NB4 (cell line): ENCODE data around the gene AJUBA.
"Not testable (repeated sequence)": the region's sequence is repeated elsewhere in the genome, so short reads cannot be mapped to it uniquely, and the experiment has no call there.

ENCODE experiments used
- DNase-seq: peaks from one replicate; pipeline ENCODE4 v3.0.0; 2010; ENCODE audit warnings: low read depth
- H3K4me3 ChIP-seq: one replicate; pipeline ENCODE4 v1.5.1; 2011; ENCODE audit warnings: mild to moderate bottlenecking, low read depth, low read length, moderate library complexity
- MYC ChIP-seq: IDR thresholded peaks from 2 replicates; pipeline ENCODE4 v1.6.1; 2011; ENCODE audit warnings: low read depth, low read length
- POLR2A ChIP-seq: IDR thresholded peaks from 2 replicates; pipeline ENCODE4 v1.6.1; 2011; ENCODE audit warnings: mild to moderate bottlenecking; ENCODE audit not compliant: insufficient read length; ENCODE audit errors: extremely low read depth
- TF ChIP-seq, protein P1 (sequence below): IDR thresholded peaks from 2 replicates; pipeline ENCODE4 v1.6.1; 2011; ENCODE audit warnings: low read depth, low read length
- TF ChIP-seq, protein P2 (sequence below): IDR thresholded peaks from one replicate; pipeline ENCODE4 v1.5.1; 2012; ENCODE audit warnings: low read depth, low read length

The AJUBA gene

DNA sequence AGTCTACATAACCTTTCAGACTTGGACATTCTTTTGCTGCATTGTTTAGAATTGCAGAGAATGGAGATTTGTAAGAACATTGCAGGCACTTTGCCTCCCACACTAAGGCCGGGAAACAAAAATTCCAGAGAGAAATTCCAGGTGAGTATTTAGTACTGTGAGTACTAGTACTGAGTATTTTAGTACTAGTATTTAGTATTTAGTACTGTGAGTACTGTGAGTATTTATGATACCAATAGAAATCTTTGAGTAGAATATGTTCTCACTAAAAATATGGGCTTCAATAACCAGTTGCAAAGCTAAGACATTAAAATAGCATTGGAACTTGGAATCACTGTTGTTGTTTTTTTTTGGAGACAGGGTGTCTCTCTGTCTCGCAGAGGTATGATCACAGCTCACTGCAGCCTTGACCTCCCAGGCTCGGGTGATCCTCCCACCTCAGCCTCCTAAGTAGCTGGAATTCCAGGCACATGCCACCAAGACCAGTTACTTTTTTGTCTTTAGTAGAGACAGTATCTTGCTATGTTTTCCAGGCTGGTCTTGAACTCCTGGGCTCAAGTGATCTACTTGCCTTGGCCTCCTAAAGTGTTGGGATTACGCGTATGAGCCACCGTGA lies 20.2 kb downstream of the AJUBA start:
- no peak overlapping the region for H3K4me3 ChIP-seq
- no peak for DNase-seq
- TF ChIP-seq POLR2A (no peak), MYC (no peak)
- TF ChIP-seq, protein P1, sequence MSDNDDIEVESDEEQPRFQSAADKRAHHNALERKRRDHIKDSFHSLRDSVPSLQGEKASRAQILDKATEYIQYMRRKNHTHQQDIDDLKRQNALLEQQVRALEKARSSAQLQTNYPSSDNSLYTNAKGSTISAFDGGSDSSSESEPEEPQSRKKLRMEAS: no peak
- TF ChIP-seq, protein P2, sequence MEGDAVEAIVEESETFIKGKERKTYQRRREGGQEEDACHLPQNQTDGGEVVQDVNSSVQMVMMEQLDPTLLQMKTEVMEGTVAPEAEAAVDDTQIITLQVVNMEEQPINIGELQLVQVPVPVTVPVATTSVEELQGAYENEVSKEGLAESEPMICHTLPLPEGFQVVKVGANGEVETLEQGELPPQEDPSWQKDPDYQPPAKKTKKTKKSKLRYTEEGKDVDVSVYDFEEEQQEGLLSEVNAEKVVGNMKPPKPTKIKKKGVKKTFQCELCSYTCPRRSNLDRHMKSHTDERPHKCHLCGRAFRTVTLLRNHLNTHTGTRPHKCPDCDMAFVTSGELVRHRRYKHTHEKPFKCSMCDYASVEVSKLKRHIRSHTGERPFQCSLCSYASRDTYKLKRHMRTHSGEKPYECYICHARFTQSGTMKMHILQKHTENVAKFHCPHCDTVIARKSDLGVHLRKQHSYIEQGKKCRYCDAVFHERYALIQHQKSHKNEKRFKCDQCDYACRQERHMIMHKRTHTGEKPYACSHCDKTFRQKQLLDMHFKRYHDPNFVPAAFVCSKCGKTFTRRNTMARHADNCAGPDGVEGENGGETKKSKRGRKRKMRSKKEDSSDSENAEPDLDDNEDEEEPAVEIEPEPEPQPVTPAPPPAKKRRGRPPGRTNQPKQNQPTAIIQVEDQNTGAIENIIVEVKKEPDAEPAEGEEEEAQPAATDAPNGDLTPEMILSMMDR: no peak

DNA sequence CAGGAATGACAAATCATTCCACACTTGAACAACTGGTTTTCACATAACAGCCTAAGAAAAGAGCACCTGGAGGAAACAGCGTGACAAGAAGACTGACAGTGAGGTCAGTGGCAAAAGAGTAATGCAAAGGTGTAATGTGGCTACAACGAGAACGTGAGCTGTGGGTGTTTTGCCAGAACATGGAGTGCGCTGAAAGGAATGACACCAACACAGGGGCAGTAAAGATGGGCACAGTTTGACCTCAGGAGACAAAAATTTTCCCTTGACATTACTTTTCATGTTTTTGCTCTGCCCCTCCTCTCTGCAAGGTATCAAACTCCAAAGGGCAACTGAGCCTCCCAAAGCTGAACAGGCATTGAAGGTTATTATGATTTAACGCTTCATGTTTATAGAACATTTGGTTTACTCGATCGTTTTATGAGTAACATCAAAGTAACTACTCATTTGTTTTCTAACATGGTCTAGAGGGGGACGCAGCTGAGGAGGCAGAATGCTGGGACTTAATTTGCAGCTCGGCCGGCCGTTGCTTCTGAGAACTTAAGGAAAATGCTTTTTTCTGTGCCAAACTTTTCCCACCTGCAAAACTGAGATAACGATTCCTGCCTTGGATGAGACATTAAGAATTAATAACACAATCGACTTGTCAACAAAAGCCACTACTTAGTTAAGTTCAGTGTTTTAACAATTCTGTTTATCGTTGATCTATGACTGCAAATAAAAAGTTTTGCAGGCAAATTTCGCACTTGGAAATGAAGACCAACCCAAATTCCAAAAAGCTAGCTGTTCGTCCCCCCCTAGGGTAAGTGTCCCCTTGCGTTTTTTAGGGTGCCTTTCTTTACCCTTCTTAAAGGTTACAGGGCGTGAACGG lies 26.4 kb downstream of the AJUBA start:
- no peak for DNase-seq
- TF ChIP-seq MYC: no peak
- TF ChIP-seq, protein P1: no peak
- TF ChIP-seq, protein P2: no peak
- TF ChIP-seq POLR2A: no peak
- H3K4me3 ChIP-seq: peak overlapping the region; percentile 85

DNA sequence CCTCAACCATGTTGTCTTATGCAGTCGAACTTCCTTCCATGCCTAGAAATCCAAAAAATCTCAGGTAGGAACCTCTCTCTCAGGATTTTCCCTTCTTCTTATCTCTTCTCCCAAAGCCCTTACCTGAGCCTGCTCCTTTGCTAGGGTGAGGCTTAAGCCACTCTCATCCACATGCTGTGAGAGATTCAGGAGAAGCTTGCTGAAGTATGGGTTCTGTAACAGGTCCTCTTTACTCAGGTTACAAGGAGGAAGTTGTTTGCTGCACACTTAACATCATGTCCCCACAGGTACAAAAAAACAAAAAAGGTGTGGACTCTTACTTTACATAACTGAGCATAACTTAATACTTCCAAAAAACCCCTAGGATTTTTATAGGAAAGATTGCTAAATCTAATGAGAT lies 29.9 kb downstream of the AJUBA start:
- TF ChIP-seq, protein P2: no peak
- TF ChIP-seq, protein P1: no peak
- TF ChIP-seq POLR2A: no peak
- no peak for TF ChIP-seq MYC
- no peak for DNase-seq
- H3K4me3 ChIP-seq: no peak overlapping the region

DNA sequence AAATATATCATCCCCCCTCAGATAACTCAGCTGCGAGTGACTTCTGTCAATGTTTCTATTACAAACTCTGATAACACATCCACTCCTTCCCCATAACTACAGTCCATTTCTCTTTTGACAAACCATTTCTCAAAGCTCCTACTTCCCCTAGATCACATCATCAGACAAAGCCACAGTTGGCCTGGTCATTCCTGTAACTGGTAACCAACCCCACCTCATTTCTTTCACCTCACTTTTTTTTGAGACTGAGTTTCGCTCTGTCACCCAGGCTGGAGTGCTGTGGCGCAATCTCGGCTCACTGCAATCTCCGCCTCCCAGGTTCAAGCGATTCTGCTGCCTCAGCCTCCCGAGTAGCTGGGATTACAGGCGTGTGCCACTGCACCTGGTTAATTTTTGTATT lies 30.6 kb downstream of the AJUBA start:
- H3K4me3 ChIP-seq: not testable (repeated sequence)
- peak; percentile 46 for DNase-seq

DNA sequence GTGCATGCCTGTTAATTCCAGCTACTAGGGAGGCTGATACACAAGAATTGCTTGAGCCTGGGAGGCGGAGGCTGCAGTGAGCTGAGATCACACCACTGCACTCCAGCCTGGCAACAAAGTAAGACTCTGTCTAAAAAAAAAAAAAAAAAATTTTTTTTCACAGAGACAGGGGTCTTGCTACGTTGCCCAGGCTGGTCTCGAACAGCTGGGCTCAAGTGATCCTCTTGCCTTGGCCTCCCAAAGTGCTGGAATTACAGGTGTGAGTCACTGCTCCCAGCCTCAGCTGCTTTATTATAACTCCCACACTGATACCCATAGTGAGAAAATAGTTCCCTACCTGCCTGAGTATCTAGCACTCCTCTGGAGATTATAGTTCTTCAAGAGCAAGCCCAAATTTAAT lies 36.7 kb downstream of the AJUBA start:
- no peak for DNase-seq
- H3K4me3 ChIP-seq: no peak overlapping the region
- TF ChIP-seq, protein P2: no peak

DNA sequence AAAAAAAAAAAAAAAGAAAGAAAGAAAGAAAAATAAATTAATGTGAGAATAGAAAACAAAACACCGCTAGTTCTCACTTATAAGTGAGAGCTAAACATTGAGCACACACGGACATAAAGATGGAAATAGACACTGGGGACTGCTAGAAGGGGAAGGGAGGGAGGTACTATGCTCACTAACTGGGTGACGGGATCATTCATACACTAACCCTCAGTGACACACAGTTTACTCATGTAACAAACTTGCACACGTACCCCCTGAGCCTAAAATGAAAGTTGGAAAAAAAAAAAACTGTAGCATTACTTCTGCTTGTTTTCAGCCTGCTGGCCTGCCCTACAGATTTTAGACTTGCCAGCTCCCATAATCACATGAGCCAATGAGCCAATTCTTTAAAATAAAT lies 42.7 kb downstream of the AJUBA start:
- H3K4me3 ChIP-seq: no peak overlapping the region
- TF ChIP-seq MYC (no peak), POLR2A (no peak)
- TF ChIP-seq, protein P1: no peak
- TF ChIP-seq, protein P2: no peak
- DNase-seq: no peak
